Brain pericyte (primary cell): ENCODE data around the gene FLT4.

Experiments used
- DNase-seq: peaks from one replicate; pipeline ENCODE4 v3.0.0-alpha.2; 2012; ENCODE audit warnings: low read depth, low spot score

FLT4 gene

DNA sequence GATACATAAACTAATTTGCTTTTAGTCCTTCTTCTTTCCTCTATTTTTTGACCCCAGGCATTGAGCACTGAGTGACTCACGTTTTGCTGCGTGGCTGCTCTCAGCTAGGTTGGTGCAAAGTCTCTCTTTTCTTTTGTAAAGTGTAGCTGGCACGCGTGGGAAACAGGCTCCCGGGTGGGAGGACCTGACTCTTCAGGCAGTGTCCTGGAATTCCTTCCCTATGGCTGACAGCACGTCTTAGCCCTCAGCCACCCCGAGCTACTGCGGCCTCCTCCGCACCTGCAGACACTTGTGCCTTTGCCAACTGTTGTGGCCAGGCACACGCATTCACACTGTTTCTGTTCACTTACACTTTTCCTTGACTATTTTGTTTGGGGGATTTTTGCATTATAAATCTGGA is 57.2 kb downstream of the FLT4 start:
- DNase-seq: no peak

DNA sequence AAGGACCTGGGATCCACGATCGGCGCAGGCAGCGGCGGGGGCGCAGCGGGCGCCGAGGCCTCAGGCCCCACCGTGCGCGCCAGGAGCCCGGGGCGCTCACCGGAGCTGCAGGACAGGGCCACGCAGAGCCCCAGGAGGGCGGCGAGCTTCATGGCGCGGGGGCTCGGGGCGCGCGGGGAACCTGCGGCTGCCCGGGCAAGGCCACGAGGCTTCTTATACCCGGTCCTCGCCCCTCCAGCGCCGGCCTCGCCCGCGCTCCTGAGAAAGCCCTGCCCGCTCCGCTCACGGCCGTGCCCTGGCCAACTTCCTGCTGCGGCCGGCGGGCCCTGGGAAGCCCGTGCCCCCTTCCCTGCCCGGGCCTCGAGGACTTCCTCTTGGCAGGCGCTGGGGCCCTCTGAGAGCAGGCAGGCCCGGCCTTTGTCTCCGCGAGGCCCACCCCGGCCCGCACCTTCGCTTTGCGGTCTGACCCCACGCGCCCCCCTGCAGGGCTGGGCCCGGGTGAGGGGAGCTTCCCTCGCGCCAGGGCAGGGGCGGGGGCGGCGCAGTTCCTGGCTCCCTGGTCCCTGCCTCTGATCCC is 58.0 kb downstream of the FLT4 start, which contains the start of gene SCGB3A1:
Gene SCGB3A1, minus strand, starts transcription at position 189 of the 577 bp plus-strand sequence. Its CDS starts 37 bp downstream, at position 152.
- DNase-seq: no peak

DNA sequence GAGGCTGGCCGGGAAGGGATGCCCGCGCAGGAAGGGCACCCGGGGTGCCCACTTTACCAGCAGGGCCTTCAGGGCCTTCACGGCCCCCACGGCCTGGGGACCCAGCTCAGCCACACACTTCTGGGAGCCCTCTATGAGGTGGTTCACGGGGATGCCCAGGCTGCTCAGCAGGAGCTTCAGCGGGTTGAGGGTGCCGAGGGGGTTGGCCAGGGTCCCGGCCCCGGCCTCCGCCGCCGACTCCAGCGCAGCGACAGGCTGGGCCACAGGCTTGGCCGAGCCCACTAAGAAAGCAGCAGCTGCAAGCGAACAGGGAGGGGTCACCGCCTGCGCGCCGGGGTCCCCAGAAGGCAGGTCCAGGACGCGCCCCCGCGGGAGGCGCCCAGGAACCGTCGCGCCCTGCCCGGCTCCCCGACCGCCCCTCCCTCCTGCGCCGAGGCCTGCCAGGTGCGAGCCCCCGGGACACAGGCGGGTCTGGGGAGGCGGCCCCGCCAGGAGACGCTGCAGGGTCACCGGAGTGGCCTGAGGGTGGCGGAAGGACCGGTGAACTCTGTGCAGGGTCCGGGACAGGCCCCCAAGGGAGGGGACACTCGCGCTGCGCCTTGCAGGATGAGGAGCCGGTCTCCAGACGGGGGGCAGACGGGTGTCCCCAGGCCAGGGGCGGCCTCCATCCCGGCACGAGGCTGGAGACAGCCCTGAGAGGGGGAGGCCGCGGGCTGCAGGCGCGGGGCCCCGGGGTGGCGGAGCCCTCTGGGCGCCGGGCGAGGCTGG is 58.7 kb downstream of the FLT4 start:
- no peak for DNase-seq

DNA sequence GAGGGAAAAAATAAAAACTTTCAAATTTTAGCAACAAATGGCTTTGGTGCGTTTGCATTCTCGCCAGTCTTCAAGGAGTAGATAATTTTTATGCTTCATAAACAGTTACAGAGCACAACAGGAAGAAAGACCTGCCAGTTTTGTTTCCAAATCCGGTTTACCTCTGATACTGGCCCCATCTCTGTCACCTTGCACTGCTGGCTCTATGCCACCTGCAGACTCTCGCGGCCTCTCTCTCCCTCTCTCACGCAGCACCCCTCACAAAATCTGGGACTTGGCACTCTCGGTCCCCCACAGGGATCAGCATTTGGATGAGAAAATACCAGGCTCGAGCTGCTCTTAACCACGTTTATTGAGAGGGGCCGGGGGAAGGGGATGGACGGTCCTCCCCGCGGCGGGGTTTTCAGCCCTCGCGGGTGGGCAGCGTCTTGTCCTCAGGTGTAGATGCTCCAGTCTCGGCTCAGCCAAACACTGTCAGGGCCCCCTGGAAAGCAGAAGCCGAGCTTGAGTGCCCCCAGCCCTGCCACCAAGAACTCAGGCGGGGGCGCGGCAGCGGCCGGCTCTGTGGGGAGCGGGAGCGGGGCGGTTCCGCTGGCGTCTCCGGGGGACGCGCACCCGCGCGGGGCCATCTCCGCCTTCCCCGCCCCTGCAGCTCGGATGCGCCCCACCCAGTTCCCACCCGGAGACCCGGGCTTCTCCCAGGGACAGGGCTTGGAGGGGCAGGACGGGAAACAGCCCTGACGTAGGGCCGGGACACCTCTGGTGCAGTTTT is 59.4 kb downstream of the FLT4 start:
- no peak for DNase-seq

DNA sequence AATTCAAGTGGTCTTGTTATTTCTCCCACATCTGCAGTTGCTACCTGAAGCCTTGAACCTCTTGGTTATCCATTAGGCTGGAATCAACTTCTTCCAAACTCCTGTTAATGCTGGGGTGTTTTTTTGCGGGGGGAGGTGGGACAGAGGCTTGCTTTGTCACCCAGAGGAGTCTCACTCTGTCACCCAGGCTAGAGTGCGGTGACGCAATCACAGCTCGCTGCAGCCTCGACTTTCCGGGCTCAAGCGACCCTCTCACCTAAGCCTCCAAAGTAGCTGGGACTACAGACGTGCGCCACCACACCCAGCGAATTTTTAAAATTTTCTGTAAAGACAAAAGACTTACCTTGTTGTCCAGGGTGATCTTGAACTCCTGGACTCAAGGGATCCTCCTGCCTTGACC is 62.5 kb downstream of the FLT4 start:
- no peak for DNase-seq

DNA sequence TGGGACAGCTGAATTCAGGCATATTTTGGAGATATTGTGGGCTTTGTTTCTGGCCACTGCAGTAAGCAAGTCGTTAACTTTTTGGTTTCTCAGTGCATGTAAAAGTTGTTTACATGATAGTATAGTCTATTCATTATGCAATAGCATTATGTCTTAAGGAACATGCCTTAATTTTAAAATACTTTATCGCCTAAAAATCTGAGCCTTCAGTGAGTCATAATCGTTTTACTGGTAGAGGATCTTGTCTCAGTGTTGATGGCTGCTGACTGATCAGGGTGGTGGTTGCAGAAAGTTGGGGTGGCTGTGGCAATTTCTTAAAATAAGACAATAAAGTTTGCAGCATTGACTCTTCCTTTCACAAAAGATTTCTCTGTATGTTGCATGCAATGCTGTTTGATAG is 63.2 kb downstream of the FLT4 start:
- DNase-seq: no peak

DNA sequence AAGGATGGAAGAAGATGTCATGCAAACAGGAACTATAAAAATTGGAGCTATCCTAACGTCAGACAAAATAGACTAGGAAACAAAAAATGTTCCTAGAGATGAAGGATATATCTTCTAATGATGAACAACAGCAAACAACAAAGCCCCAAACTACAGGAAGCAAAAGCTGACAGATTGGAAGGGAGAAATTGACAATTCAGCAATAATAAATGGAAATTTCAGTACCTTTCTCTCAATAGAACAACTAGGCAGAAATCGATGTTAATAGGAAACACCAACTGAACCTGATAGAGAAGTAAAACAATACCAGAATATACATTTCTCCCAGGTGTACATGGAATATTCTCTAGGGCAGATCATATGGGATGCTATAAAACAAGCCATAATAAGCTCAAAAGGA is 65.7 kb downstream of the FLT4 start:
- DNase-seq: no peak

DNA sequence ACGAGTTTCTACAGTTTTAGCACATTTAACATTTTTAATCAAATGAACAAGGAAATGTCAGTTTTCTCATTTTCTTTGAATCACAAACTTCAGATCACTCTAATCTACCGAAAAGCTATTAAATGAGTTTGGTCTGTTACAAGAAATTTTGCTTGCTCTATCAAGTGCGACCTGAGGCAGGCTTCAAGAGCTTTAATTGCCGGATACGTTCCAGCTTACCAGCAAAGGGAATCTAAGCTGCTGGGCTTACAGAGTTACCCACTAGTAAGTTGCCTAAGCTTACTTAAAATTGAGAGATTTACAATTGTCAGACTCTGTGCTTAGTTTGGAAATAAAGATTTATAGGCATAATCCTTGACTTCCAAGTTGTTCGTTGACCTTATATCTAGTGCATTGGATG is 68.7 kb downstream of the FLT4 start:
- DNase-seq: no peak

DNA sequence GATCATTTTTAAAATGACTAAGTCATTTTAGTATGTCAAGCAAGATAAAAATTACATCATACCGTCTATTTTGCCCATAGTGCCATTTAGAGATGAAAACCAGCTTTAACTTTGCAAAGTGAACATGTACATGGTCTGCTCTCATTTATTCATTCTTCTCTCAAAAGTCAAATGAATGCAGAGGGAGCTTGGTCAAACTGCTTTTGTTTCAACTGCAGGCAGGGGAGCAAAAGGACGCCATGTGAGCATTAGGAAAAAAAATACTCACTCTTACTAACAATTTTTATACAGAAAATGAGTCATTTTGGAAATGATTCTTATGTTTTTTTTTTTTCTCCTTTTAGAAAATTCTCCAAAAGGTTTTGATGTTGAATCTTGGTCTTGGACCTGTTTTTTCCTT is 73.8 kb downstream of the FLT4 start:
- DNase-seq: no peak

DNA sequence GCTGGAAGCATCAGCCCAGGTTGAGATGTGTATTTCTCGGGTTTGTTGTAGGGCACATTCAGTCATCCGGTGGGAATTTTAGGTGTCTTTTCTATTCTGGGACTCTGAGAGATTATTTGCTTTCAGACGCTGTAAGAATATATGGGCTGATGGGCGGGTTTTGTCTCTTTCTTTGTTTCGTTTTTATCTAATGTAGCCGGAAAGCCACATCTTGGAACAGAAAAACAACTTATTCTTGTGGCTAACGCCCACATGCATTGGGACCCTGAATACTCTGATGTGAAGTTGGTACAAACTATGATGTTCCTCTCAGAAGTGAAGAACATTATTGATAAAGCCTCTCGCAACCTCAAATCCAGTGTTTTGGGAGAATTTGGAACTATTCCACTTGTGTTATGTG is 80.5 kb downstream of the FLT4 start:
- no peak for DNase-seq

DNA sequence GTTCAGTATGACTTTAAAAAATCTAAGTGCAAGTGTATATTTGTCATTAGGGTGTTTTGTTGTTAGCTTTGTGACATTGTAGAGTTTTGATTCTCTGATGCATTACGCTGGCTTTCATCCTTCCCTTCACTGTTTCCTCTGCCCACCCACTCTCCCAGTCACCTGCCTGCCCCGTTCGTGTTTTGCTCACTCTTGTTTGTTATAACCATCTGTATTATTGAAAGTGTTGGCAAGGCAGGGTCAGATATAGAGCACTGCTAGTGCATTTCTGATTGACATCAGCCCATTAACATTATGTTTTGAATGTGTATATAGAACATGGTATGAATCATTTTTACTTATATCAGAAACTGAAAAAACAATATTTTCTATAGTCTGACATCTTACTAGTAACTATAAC is 85.4 kb downstream of the FLT4 start:
- DNase-seq: no peak

DNA sequence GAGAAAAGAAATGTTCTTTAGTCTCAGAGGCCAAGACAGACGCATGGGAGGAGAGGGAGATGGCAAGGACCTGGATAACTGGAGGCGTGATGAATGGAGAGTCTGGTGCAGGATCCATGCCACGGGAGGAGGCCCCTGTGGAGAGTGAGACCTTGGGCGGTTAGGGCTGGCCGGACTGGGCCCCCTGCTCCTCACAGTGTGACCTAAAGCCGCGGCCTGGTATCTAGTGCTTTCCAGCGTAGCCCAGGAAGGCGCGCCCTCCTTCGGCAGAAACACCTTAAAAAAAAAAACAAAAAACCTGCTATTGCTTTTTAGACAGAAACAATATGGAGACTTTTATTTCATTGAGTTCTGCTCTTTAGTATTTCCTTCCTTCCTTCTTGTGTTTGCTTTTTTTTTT is 91.2 kb downstream of the FLT4 start:
- DNase-seq: no peak

DNA sequence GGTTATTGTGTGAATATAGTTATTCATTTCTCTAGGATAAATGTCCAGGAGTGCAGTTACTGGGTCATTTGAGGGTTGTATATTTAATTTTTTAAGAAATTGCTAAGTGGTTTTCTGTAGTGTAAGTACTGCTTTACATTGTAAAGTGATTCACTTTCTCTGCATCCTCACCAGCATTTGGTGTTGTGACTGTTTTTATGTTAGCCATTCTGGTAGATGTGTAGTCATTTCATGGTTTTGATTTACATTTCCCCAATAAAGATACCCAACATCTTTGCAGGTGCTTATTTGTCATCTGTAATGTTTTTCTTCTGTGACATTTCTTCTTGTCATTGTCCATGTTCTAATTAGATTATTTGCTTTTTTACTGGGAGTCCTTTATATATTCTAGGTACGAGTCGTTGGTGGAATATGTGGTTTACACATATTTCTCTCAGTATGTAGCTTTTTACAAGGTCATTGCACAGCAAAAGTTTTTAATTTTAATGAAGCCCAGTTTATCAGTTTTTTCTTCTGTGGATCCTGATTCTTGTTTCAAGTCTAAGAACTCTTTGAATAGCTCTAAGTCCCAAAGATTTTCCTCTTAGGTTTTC is 92.1 kb downstream of the FLT4 start:
- DNase-seq: no peak

DNA sequence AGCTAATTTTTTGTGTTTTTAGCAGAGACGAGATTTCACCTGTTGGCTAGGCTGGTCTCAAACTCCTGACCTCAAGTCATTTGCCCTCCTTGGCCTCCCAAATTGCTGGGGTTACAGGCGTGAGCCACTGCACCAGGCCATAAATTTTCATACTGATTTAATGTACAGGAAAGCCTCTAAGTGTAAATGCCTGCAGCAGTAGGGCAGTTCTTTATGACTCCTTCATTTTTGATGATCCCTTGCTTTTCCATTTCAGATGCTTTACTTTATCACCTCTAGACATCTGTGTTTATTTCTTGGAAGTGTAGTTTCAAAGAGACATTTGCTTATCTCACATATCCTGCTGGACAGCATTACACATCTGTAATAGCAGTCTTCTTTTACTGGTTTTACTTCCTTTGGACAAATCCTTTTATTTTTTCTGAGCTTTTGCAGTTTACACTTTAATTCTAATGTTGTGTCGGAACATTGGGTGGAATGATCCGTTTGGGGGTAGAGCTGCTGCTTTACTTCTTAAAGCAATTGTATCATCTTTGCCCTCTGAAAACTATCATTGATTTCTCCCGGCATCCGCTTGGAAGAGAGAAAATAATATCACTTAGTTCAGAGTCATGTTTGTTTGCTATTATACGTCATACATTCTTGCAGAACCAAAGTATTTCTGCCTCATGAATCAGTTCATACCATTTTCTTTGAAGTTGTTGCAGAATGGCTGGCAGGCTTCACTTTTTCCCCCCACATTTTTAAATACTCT is 94.1 kb downstream of the FLT4 start:
- no peak for DNase-seq

DNA sequence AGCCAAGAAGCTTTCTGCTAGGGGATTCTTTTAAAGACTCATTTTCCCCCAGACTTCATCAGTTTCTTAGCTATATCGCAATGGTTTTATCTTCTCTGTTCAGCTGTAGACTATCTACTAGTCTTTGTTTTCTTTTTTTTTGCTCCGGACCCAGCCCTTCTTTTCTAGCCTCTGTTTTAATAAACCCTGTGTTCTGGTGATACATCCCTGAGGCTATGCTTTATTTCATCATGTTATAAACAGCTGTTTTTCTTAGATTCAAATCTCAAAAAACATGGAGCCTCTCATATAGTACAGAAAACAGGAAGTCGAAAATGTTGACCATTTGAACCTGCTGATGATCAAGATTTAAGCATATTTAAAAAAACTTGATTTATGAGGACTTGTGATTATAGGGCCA is 95.9 kb downstream of the FLT4 start:
- DNase-seq: no peak
